Ovary (tissue), 9 donors: ENCODE results near the gene SPTBN5. TPM values are rescaled to one million over a fixed set of nuclear protein-coding genes. Genes with fewer than 3 reads are reported as not detected.

ENCODE experiments used
- DNase-seq, 5 donors: peaks; one replicate each; pipeline ENCODE4 v3.0.0-alpha.2; 2019 to 2020
- H3K27ac ChIP-seq, 2 donors: fragments of 200-600 bp; one replicate each; pipeline versions ENCODE4 v1.5.1 to v1.8.0; 2019 to 2022
- H3K27me3 ChIP-seq: fragments of 200-600 bp; one replicate; pipeline ENCODE4 v1.8.0; 2022
- H3K36me3 ChIP-seq: fragments of 200-600 bp; sonication (generic); one replicate; pipeline ENCODE4 v1.5.1; 2019
- H3K4me1 ChIP-seq: one replicate; pipeline ENCODE4 v1.8.1; 2013; ENCODE audit warnings: mild to moderate bottlenecking, moderate library complexity; ENCODE audit not compliant: insufficient read depth
- H3K4me3 ChIP-seq: fragments of 200-600 bp; sonication (generic); one replicate; pipeline ENCODE4 v1.5.1; 2017
- H3K9me3 ChIP-seq, 2 donors: fragments of 200-600 bp in 1 of 2; sonication (generic) in 1 of 2; one replicate each; pipeline versions ENCODE4 v1.5.1 to v1.8.1; 2013 to 2019; ENCODE audit warnings: mild to moderate bottlenecking in 1 of 2, moderate library complexity in 1 of 2
- EP300 ChIP-seq: sonication (generic); formaldehyde crosslinking; IDR thresholded peaks from one replicate; pipeline ENCODE4 v1.6.1; 2017; ENCODE audit warnings: antibody characterized with exemption
- POLR2A ChIP-seq: fragments of 450-650 bp; IDR thresholded peaks from one replicate; pipeline ENCODE4 v1.6.1; 2017; ENCODE audit warnings: antibody characterized with exemption, mild to moderate bottlenecking, moderate library complexity
- WGBS, 3 donors: extraction: QIAGEN DNeasy Blood & Tissue Kit in 1 of 3; methylation state at CpG; one replicate each; pipeline versions ENCODE4 v1.1.5 to v1.1.7; 2013 to 2017; 5-methylcytosine and 5-hydroxymethylcytosine counted together
- intact Hi-C, 4 donors: fragments of 100-400 bp; cut with DNase I; formaldehyde crosslinking; loops; one replicate each; pipeline versions ENCODE4 v1.11.0 to v1.15.1; 2022 to 2023
- polyA plus RNA-seq, 2 donors: library from polyadenylated mRNA; stranded (reverse); fragments of 200-250 nt in 1 of 2; fragments of 350-450 nt in 1 of 2; fragmentation: Illumina TruSeq in 1 of 2; extraction: RNeasy Lipid Tissue Mini Kit (QIAGEN cat#74804) in 1 of 2; gene quantifications; one replicate each; pipeline ENCODE4 v1.2.3, GENCODE V29; 2013 to 2014
- total RNA-seq, 7 donors: library from RNA; depleted of rRNA in 2 of 7; stranded (reverse); fragments of >200 nt in 2 of 7; fragmentation: NEBNext Ultra II Directional in 3 of 7; extraction: Animal tissue kit (Norgen Biotek cat#: 25700) in 3 of 7; gene quantifications; one replicate each; pipeline versions ENCODE4 v1.1.0 to v1.2.4, GENCODE V29; 2016 to 2023
- TF ChIP-seq, protein P1 (sequence below), 3 donors: fragments of 450-650 bp in 2 of 3; fragments of 200-600 bp in 1 of 3; IDR thresholded peaks; one replicate each; pipeline versions ENCODE4 v1.5.1 to v1.8.0; 2016 to 2022; ENCODE audit warnings: antibody characterized with exemption in 3 of 3, mild to moderate bottlenecking in 1 of 3
- donor health status: DM: no; HTN: no; CAD: no; lungs with moderate emphysema.
- donor health status: DM: no; HTN: no; CAD: no.
- donor health status: Bipolar disorder and iron deficiency.
- donor health status: DM: yes; HTN: yes; CAD: no.
- donor health status: DM: no; HTN: no; CAD: no.
- donor health status: DM: yes; HTN: yes; CAD: no.

SPTBN5 gene
- total and polyA plus RNA-seq, 9 donors: 0.28 to 1.5 (median 0.77) TPM

DNA sequence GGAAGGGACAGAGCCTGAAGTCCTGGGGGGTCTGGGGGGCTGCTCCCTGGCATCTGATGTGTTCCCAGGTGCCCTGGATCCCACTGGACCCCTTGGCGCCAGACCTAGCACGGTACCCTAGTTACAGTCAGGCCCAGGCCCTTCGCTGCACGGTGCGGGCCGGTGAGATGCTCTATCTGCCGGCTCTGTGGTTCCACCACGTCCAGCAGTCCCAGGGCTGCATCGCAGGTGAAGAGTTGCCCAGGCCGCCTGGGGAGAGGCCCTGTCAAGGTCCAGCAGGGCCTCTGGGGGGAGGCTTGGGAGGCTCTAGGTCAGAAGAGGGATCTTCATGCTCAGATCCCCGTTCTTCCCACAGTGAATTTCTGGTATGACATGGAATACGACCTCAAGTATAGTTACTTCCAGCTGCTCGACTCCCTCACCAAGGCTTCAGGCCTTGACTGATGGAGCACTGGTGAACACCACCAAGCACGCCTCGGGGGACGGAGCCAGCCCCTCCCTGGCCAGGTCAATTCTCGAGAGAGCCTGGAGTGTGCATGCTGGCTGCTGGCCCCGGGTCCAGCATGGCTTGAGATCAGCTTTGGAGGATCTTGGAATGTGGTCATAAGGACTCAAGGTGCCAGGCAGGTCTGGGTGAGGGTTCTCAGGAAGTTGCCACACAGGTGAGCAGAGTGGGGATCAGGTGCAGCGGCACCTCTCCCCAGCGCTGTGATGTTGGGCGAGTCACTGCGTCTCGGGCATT lies 57.0 kb downstream of the SPTBN5 start:
- H3K36me3 ChIP-seq: no peaks in the 10 kb centered on the region
- H3K27me3 ChIP-seq: no peaks in the 10 kb centered on the region
- DNase-seq: no peak
- 91 to 94% (median 93%) methylated on average over 22 to 23 of the region's 23 CpGs for WGBS, 3 donors
- H3K27ac ChIP-seq: no peak overlapping the region
- no peaks in the 10 kb centered on the region for H3K4me1 ChIP-seq
- intact Hi-C loops: no loop called here
- no peak for TF ChIP-seq EP300
- TF ChIP-seq, protein P1, sequence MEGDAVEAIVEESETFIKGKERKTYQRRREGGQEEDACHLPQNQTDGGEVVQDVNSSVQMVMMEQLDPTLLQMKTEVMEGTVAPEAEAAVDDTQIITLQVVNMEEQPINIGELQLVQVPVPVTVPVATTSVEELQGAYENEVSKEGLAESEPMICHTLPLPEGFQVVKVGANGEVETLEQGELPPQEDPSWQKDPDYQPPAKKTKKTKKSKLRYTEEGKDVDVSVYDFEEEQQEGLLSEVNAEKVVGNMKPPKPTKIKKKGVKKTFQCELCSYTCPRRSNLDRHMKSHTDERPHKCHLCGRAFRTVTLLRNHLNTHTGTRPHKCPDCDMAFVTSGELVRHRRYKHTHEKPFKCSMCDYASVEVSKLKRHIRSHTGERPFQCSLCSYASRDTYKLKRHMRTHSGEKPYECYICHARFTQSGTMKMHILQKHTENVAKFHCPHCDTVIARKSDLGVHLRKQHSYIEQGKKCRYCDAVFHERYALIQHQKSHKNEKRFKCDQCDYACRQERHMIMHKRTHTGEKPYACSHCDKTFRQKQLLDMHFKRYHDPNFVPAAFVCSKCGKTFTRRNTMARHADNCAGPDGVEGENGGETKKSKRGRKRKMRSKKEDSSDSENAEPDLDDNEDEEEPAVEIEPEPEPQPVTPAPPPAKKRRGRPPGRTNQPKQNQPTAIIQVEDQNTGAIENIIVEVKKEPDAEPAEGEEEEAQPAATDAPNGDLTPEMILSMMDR (IDR thresholded peaks at IDR 0.05): no peak
- no peak for TF ChIP-seq POLR2A
- no peaks in the 10 kb centered on the region for H3K9me3 ChIP-seq
- no peak overlapping the region for H3K4me3 ChIP-seq

DNA sequence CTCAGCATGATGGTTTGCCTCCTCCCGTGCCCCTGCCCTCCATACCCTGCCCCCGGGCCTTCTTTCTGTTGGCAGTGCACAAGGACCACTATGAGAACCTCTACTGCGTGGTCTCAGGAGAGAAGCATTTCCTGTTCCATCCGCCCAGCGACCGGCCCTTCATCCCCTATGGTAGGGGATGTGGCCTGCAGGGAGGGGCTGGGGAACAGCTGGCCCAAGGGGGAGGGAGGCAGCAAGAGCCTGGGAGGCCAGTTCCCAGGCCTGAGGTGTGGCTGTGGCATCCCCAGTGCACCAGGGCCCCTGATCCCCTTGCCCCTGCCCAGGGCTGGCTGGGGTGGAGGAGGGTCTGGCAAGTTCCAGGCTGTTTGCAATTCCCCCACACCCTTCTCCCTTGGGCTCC lies 57.8 kb downstream of the SPTBN5 start:
- TF ChIP-seq EP300 (no peak), POLR2A (no peak)
- TF ChIP-seq, protein P1 (IDR thresholded peaks at IDR 0.05): no peak
- no peak for DNase-seq
- H3K4me3 ChIP-seq: no peak overlapping the region
- H3K9me3 ChIP-seq: no peaks in the 10 kb centered on the region
- intact Hi-C loops: no loop called here
- H3K27ac ChIP-seq: no peak overlapping the region
- H3K36me3 ChIP-seq: no peaks in the 10 kb centered on the region
- no peaks in the 10 kb centered on the region for H3K4me1 ChIP-seq
- WGBS, 3 donors: 74 to 84% (median 80%) methylated on average over 6 of the region's 6 CpGs
- no peaks in the 10 kb centered on the region for H3K27me3 ChIP-seq

DNA sequence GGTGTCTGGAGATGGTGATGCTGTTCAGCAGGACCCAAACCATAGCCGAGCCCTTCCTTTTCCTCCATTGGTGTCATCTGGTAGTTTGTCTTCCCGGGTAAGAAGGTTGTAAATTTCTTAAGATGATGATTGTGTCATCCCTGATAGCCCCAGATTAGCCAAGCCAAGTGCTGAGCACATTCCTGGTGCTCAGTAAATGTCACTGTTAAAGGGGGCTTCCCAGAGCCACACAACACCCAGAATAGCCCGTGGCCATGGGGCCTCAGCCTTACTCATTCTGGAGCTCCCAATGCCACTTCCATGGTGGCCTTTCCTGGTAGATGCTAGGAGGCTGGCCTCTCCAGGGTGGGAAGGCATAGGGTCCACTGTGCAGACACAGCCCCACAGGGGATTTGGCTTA lies 59.8 kb downstream of the SPTBN5 start:
- Histone ChIP-seq H3K36me3 (no peaks in the 10 kb centered on the region), H3K9me3 (no peaks in the 10 kb centered on the region), H3K4me1 (no peaks in the 10 kb centered on the region), H3K27ac (no peak overlapping the region), H3K4me3 (no peak overlapping the region), H3K27me3 (no peaks in the 10 kb centered on the region)
- intact Hi-C loops: no loop called here
- 87 to 92% (median 90%) methylated on average over 3 of the region's 3 CpGs for WGBS, 3 donors
- TF ChIP-seq EP300 (no peak), POLR2A (no peak)
- TF ChIP-seq, protein P1 (IDR thresholded peaks at IDR 0.05): no peak
- DNase-seq: no peak

DNA sequence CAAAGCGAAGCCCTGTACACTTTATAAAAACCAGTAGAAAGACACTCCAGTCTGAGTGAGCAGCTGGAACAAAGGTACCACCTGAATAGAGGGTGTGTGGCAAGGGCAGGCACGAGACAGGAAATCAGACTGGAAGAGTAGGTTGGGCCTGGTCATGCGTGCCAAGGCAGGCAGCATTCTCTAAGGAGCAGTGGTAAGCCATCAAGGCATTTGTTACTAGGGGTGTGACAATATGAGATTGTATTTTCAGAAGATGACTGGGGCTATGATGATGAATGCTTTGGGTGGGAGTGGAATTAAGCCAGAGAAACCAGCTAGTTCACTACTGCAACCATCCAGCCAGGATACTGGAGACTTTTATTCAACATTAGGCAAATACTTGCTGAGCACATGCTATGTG lies 61.0 kb downstream of the SPTBN5 start:
- 82 to 95% (median 87%) methylated on average over 3 of the region's 3 CpGs for WGBS, 3 donors
- TF ChIP-seq POLR2A (no peak), EP300 (no peak)
- TF ChIP-seq, protein P1 (IDR thresholded peaks at IDR 0.05): no peak

More for the DNA sequence above, 61.0 kb downstream of the SPTBN5 start:
- no peaks in the 10 kb centered on the region for H3K36me3 ChIP-seq
- no peaks in the 10 kb centered on the region for H3K9me3 ChIP-seq
- H3K4me3 ChIP-seq: no peak overlapping the region
- DNase-seq: no peak
- H3K27ac ChIP-seq: no peak overlapping the region
- no peaks in the 10 kb centered on the region for H3K27me3 ChIP-seq
- H3K4me1 ChIP-seq: no peaks in the 10 kb centered on the region
- intact Hi-C loops: no loop called here
